Activated naive CD8-positive, alpha-beta T cell treated with anti-CD3 and anti-CD28 coated beads, Interleukin-2, amount 50 U/mL, for 24 hours (primary cell): ENCODE results near the gene CYLD.

Experiments
- ATAC-seq: fragments of 150-1000 bp; cut with Tn5 transposase; one replicate; pipeline ENCODE4 v1.10.0; 2021
- DNase-seq: peaks from one replicate; pipeline ENCODE4 v3.0.0; 2021
- H3K27ac Mint-ChIP-seq: one replicate; pipeline ENCODE4 v1.8.0; 2021; ENCODE audit warnings: mild to moderate bottlenecking, mixed read lengths
- H3K27me3 Mint-ChIP-seq: one replicate; pipeline ENCODE4 v1.8.0; 2021; ENCODE audit warnings: mixed read lengths
- H3K36me3 Mint-ChIP-seq: one replicate; pipeline ENCODE4 v1.8.0; 2021; ENCODE audit warnings: low read depth, mixed read lengths
- H3K4me1 Mint-ChIP-seq: one replicate; pipeline ENCODE4 v1.8.0; 2021; ENCODE audit warnings: mixed read lengths
- H3K4me3 Mint-ChIP-seq: one replicate; pipeline ENCODE4 v1.8.0; 2021; ENCODE audit warnings: mild to moderate bottlenecking, moderate library complexity, mixed read lengths
- H3K9me3 Mint-ChIP-seq: one replicate; pipeline ENCODE4 v1.8.0; 2021; ENCODE audit warnings: mixed read lengths

CYLD gene

DNA sequence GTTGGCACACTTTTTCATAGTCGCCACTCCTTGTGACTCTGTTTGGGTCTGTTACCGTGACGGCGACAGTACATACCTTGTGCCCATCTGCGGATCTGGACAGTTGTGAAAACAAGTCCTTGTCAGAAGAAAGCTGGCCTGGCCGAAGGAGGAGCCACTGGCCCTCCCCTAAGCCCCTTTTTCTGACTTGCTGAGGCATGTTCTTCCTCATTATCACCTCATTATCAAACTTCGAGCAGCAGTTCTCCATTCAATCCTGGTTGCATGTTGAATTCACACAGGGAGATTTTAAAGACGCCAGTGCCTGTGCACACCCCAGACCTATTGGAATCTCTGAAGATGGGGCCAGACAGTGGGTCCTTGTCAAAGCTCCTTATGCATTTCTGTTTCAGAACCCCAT is 61.1 kb downstream of the CYLD start:
- Mint-ChIP-seq H3K36me3 (peaks cover 3% of the 10 kb centered on the region), H3K27me3 (no peaks in the 10 kb centered on the region), H3K9me3 (no peaks in the 10 kb centered on the region), H3K4me1 (peaks cover 7% of the 10 kb centered on the region), H3K27ac (no peak overlapping the region), H3K4me3 (no peak overlapping the region)
- no peak for DNase-seq
- ATAC-seq: no peak

DNA sequence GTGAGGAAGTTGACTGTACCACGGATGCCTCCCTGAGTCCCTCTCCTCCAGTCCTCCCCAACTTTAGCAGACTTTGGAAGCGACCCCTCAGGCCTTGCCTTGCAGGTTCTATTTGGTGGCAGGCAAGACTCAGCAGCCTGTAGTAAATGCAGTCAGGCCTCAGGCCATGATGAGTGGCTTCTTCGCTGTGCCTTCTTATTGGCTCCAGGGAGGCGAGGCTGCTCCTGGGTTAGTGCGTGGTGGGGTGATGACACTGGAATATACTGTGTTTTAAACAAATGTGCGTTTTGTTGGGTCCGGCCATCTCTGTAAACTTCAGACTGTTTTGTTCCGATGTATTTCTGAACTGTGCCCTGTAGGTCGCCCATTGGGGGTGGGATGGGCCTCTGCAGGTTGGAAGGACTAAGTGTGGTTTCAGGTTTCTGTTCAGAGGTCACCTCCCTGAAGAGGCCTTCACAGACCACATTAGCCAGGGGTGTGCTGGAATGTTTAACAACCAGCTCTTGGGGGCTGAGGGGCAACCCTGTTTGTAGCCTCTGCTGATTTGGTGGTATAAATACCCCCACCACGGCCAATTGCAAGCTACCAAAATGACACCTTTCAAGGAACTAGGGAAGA is 62.5 kb downstream of the CYLD start:
- ATAC-seq: no peak
- no peak for DNase-seq
- no peak overlapping the region for H3K27ac Mint-ChIP-seq

DNA sequence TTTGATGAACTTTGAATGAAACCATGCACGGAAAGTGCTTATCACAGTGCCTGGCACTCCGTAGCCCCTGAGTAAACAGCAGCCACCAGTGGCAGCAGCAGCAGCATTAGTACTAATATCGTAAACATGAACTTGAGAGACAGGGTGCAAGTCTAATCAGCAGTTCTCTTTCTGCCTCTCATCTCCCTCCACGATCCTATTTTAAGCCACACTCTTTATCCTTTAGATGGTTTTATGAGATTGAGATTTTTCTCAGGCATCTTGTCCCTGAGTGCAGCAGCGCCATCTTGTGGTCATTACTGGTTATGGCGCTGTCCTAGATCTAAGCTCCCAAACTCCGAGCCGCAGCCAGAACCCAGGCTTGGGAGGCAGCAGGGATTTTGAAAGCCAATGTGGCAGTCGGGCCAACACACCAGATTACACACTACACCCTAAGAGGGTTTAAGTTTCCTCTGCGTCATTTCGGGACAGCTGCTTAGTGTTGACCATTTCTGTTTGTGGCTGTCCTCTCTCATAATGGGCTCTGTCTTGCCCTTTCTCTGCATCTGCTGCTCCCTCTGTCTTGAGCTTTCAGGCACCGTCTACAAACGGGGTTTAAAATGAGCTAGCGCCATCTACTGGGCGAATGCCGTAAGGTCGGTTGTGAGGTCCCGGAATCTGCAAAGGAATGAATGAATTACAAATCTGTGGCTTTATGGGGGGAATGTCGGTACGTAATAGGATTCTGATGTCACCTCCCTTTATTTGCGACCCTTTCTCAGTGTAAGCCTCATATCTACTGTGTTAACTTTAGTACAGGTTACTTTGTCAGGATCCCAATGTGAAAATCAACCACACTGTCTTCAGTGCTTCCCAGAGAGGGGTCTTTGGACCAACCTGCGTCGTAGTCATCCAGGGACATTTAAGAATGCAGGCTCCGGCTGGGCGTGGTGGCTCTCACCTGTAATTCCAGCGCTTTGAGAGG is 64.5 kb downstream of the CYLD start:
- Mint-ChIP-seq H3K9me3 (no peaks in the 10 kb centered on the region), H3K4me3 (peak overlapping the region; percentile 66)

More for the DNA sequence above, 62.5 kb downstream of the CYLD start:
- Mint-ChIP-seq H3K4me3 (no peak overlapping the region), H3K36me3 (no peaks in the 10 kb centered on the region), H3K9me3 (no peaks in the 10 kb centered on the region), H3K27me3 (no peaks in the 10 kb centered on the region), H3K4me1 (peaks cover 14% of the 10 kb centered on the region)

DNA sequence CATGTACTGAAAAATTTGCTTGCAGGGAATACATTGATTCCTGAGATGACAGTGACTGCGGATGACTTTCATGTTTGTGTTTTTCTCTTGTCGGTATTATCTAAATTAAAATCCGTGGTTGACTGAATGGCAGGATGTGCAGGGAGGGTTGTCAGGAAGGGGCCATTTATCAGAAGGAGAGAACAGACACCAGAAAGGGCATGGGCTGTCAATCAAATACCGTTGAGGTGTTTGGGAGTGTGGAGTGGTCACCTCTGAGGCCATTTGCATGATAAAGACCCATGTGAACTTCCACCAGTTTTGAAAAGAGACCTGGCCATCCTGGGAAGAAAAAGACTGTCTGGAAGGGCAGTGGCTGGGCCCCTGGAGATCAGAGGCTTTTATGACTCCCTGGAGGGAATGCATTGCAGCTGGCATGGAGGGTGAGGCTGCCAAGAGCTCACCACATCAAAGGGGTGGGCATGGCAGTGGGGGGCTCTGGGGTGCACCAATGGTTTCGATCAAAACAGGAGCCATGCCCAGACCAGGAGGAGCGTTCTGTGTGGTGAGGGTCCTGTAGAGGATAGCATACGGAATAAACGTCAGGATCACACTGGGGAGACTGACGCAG is 67.1 kb downstream of the CYLD start:
- DNase-seq: no peak
- no peak for ATAC-seq
- Mint-ChIP-seq H3K36me3 (no peaks in the 10 kb centered on the region), H3K4me1 (peaks cover 17% of the 10 kb centered on the region), H3K9me3 (no peaks in the 10 kb centered on the region), H3K27ac (no peak overlapping the region), H3K4me3 (no peak overlapping the region), H3K27me3 (peaks cover 1% of the 10 kb centered on the region)

More for the DNA sequence above, 64.5 kb downstream of the CYLD start:
- DNase-seq (peak; percentile 83), ATAC-seq (peak; percentile 95)
- H3K27ac Mint-ChIP-seq: no peak overlapping the region
- peaks cover 17% of the 10 kb centered on the region for H3K4me1 Mint-ChIP-seq
- no peaks in the 10 kb centered on the region for H3K36me3 Mint-ChIP-seq
- no peaks in the 10 kb centered on the region for H3K27me3 Mint-ChIP-seq

DNA sequence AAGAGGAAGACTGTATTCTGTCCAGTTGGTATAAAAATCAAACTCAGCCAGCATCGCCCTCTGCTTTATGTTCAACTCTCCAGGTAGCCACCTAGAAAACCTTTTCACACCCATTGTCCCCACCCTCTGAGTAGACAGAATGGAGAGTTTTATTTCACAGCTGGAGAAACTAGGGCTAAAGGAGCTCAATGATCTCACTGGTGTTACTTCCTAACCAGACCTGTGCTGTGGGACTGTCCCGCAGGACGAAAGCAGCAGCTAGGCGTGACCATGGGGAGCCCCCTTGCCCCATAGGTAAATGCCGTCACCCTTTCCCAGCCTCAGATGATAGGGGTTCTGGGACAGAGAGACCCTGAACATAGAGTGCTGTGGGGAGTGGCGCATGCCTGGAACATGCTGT is 67.7 kb downstream of the CYLD start:
- Mint-ChIP-seq H3K27ac (no peak overlapping the region), H3K36me3 (no peaks in the 10 kb centered on the region), H3K4me1 (peaks cover 17% of the 10 kb centered on the region)

DNA sequence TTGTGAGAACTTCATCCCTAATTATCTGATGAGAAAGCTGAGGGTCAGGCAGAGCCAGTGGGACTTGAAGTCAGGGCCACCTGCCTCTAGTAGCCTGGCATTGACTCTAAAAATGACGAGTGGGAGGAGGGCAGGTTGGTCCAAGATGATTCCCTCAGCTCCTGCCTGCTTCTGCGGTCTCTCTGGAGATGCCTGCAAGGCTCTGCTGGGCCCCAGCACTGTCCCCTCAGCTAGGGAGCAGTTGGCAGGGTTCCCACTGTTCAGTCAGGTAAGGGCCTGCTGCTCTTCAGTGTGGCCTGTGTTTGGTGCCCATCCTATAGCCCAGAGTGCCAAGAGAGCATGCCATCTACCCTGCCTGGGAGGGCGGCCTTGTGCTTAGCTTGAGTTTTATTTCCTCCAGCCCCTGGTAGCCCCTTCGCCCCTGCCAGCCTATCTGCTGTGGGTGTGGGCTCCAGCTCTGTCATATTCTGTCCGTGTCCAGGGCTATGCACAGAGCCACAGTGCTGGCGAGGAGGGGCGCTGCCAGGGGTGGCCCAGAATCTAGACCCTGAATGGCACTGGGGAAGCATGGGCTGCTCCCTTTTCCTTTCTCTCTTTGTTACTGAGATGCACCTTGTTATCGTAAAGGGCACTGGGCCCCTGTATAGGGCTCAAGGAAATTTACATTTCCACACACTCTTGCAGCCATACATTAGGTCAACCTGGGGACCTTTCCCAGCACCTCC is 68.5 kb downstream of the CYLD start:
- Mint-ChIP-seq H3K4me3 (no peak overlapping the region), H3K36me3 (no peaks in the 10 kb centered on the region), H3K4me1 (peaks cover 17% of the 10 kb centered on the region), H3K27me3 (peaks cover 1% of the 10 kb centered on the region), H3K9me3 (no peaks in the 10 kb centered on the region), H3K27ac (no peak overlapping the region)
- ATAC-seq (no peak), DNase-seq (no peak)

More for the DNA sequence above, 67.7 kb downstream of the CYLD start:
- Mint-ChIP-seq H3K9me3 (no peaks in the 10 kb centered on the region), H3K4me3 (no peak overlapping the region), H3K27me3 (peaks cover 1% of the 10 kb centered on the region)
- ATAC-seq (peak; percentile 25), DNase-seq (no peak)

DNA sequence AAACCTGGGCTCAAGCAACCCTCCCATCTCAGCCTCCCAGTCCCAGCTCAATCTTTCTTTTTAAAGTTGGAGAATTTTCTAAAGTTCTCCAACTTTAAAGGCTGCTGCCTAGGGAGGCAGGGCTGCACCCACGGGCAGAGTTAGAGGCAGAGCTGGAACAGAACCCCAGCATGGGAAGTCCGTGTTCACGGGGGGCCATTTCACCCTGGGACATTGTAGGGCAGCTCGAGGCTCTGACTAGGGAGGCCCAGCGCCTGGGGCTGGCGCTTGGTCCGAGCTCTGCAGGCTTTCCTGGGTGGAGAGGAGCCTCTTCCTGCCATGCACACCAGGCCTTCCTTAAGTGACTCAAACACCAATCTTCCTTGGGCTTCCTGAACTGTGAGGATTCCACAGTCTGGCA is 70.2 kb downstream of the CYLD start:
- DNase-seq: no peak

DNA sequence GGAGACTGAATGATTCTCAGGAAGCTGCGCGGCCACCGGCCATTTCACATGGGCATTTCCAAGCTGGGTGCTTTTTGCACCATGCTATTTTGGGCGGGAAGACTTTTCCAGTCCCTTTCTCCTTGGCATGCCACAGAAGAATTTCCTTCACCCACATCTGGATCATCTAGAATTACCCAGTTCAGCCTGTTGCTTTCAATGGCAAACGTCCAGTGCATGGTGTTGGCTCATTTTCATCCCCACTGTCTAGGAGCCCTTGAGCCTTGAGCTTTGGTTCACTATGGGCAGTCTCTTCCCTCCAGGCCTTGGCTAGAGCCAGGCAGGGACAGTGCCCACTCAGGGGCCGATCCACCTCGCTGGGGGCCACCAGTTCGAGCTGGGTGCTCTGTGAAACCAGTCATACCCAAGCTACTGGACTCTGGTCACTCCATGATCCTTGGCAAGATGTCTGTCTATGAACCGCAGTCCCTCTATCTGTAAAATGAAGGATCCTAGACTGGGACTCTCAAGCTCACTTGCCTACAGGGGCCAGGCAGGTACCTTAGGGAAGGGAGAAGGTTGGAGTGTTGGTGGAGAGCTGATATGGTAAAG is 71.1 kb downstream of the CYLD start:
- Mint-ChIP-seq H3K9me3 (no peaks in the 10 kb centered on the region), H3K27ac (no peak overlapping the region), H3K27me3 (peaks cover 1% of the 10 kb centered on the region), H3K4me1 (peaks cover 10% of the 10 kb centered on the region), H3K36me3 (no peaks in the 10 kb centered on the region), H3K4me3 (no peak overlapping the region)
- ATAC-seq: no peak
- no peak for DNase-seq

More for the DNA sequence above, 70.2 kb downstream of the CYLD start:
- Mint-ChIP-seq H3K4me1 (peaks cover 10% of the 10 kb centered on the region), H3K36me3 (no peaks in the 10 kb centered on the region), H3K27me3 (peaks cover 1% of the 10 kb centered on the region), H3K9me3 (no peaks in the 10 kb centered on the region), H3K27ac (no peak overlapping the region), H3K4me3 (no peak overlapping the region)
- ATAC-seq: no peak

DNA sequence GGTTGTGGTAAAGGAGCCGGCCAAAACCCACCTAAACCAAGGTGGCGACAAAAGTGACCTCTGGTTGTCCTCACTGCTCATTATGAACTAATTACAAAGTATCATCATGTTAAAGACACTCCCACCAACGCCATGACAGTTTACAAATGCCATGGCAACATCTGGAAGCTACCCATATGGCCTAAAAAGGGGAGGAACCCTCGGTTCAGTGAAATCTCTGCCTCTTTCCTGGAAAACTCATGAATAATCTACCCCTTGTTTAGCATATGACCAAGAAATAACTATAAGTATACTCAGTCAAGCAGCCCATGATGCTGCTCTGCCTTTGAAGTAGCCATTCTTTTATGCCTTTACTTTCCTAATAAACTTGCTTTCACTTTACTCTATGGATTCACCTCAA is 72.2 kb downstream of the CYLD start:
- DNase-seq (no peak), ATAC-seq (no peak)
- Mint-ChIP-seq H3K9me3 (no peaks in the 10 kb centered on the region), H3K36me3 (no peaks in the 10 kb centered on the region), H3K27ac (no peak overlapping the region), H3K4me3 (no peak overlapping the region), H3K4me1 (peaks cover 7% of the 10 kb centered on the region), H3K27me3 (peaks cover 1% of the 10 kb centered on the region)

DNA sequence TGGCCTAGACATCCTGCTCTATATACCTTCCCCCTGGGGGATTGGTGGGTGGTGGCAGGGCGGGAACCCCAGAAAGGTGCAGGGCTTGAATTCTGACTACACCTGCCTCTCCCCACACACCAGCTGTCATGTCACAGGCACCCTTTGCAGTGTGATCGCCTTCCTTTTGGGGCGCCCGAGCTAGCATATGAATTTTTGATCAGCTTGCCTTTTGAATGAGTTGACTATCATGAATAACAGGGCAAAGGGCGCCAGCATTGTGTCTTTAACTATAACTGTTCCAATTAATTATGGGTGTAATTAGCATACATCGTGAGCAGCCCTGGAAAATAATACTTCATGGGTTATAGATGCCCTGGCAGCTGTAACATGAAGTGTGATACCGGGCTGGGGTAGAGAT is 72.7 kb downstream of the CYLD start:
- no peak overlapping the region for H3K27ac Mint-ChIP-seq
- no peak overlapping the region for H3K4me3 Mint-ChIP-seq
- DNase-seq (no peak), ATAC-seq (no peak)
- H3K27me3 Mint-ChIP-seq: peaks cover 1% of the 10 kb centered on the region
- no peaks in the 10 kb centered on the region for H3K9me3 Mint-ChIP-seq
- no peaks in the 10 kb centered on the region for H3K36me3 Mint-ChIP-seq
- H3K4me1 Mint-ChIP-seq: peaks cover 3% of the 10 kb centered on the region

DNA sequence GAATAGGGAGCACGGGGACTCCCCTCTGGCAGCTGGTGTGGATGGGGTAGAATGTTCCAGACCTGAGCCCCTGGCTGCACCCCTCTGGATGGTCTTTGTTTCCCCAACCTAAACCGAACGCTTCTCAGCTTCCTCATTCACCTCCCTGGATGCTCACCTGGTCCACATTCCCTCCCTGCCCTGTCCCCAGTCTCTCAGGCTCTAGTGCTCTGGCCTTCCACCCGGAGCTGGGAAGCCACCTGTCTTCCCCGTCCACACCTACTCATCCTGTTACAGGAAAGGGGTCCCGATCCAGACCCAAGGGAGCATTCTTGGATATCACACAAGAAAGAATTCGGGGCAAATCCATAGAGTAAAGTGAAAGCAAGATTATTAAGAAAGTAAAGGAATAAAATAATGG is 73.5 kb downstream of the CYLD start:
- DNase-seq: no peak
- Mint-ChIP-seq H3K4me3 (no peak overlapping the region), H3K27ac (no peak overlapping the region), H3K36me3 (no peaks in the 10 kb centered on the region), H3K27me3 (peaks cover 1% of the 10 kb centered on the region), H3K9me3 (no peaks in the 10 kb centered on the region), H3K4me1 (no peaks in the 10 kb centered on the region)
- no peak for ATAC-seq

DNA sequence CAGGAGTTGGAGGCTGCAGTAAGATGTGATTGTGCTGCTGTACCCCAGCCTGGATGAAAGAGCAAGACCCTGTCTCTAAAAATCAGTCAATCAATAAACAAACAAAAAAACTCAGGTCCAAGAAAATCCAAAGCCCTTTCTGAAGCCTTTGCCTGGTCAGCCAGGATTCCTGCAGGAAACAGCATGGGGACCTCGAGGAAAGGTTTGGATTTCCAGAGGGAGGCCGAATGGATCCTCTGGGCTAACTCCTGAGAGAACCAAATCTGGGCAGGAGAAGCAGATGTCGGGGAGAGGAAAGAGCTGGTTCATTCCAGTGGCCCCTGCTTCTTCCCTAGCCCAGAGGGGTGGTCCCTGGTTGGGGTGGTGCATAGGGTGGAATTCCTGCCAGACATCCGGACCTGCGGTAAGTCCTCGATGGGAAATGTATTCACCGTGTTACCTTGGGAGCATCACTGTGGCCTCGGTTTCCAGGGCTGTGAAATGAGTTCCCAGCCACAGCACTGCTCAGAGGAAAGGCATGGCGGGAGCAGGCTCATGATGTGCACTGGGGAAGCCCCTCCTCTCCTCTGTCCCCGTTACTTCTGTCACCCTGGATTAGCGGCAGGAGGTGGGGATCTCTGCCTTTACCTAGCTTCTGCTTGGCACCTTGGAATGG is 75.1 kb downstream of the CYLD start:
- no peaks in the 10 kb centered on the region for H3K4me1 Mint-ChIP-seq
- ATAC-seq: no peak

DNA sequence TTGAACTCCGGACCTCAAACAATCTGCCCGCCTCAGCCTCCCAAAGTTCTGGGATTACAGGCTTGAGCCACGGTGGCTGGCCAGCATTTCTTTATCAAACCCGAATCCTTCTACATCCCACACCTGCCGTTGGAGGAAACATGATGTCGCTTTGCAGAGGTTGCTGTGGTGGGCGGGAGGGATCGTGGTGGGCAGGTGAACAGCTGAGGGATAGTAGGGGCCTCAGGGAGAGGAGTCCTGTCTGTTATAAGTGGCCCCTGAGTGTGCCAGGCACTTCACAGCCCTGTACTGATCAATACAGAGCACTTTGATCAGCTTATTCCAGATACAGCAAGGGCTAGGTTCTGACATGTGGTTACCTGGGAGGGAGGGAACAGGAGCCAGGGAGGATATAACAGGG is 76.5 kb downstream of the CYLD start:
- no peaks in the 10 kb centered on the region for H3K9me3 Mint-ChIP-seq
- no peak overlapping the region for H3K27ac Mint-ChIP-seq
- H3K36me3 Mint-ChIP-seq: no peaks in the 10 kb centered on the region
- H3K4me1 Mint-ChIP-seq: no peaks in the 10 kb centered on the region
- H3K27me3 Mint-ChIP-seq: no peaks in the 10 kb centered on the region
- no peak overlapping the region for H3K4me3 Mint-ChIP-seq
- DNase-seq: no peak
- ATAC-seq: no peak

More for the DNA sequence above, 75.1 kb downstream of the CYLD start:
- Mint-ChIP-seq H3K4me3 (no peak overlapping the region), H3K9me3 (no peaks in the 10 kb centered on the region), H3K36me3 (no peaks in the 10 kb centered on the region), H3K27me3 (peaks cover 1% of the 10 kb centered on the region), H3K27ac (no peak overlapping the region)
- DNase-seq: no peak

DNA sequence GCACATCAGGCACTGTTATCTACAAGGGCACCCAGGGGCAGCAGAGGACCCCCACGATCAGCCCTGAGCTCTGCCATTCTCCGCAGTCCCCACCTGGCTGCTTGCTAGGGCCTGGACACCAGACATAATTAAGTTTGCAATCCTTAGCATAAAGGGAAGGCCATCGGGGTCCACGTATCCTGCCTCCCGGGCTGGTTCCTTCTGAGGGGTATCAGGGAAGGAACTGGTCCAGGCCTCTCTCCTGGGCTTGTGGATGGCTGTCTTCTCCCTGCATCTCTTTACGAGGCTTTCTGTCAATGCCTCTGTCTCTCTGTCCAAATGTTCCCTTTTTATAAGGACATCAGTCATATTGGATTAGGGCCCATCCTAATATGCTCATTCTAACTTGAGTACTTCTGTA is 77.8 kb downstream of the CYLD start:
- peaks cover 8% of the 10 kb centered on the region for H3K27me3 Mint-ChIP-seq
- H3K9me3 Mint-ChIP-seq: no peaks in the 10 kb centered on the region
- no peak overlapping the region for H3K27ac Mint-ChIP-seq
- H3K4me1 Mint-ChIP-seq: no peaks in the 10 kb centered on the region
- no peak overlapping the region for H3K4me3 Mint-ChIP-seq
- no peak for ATAC-seq
- no peaks in the 10 kb centered on the region for H3K36me3 Mint-ChIP-seq
- no peak for DNase-seq
